GDM1 (cell line): ENCODE data around the gene KIF21B.

Source experiments
- DNase-seq: peaks from one replicate; lab custom pipeline; 2025; lab: John Stamatoyannopoulos, UW

KIF21B gene, protein sequence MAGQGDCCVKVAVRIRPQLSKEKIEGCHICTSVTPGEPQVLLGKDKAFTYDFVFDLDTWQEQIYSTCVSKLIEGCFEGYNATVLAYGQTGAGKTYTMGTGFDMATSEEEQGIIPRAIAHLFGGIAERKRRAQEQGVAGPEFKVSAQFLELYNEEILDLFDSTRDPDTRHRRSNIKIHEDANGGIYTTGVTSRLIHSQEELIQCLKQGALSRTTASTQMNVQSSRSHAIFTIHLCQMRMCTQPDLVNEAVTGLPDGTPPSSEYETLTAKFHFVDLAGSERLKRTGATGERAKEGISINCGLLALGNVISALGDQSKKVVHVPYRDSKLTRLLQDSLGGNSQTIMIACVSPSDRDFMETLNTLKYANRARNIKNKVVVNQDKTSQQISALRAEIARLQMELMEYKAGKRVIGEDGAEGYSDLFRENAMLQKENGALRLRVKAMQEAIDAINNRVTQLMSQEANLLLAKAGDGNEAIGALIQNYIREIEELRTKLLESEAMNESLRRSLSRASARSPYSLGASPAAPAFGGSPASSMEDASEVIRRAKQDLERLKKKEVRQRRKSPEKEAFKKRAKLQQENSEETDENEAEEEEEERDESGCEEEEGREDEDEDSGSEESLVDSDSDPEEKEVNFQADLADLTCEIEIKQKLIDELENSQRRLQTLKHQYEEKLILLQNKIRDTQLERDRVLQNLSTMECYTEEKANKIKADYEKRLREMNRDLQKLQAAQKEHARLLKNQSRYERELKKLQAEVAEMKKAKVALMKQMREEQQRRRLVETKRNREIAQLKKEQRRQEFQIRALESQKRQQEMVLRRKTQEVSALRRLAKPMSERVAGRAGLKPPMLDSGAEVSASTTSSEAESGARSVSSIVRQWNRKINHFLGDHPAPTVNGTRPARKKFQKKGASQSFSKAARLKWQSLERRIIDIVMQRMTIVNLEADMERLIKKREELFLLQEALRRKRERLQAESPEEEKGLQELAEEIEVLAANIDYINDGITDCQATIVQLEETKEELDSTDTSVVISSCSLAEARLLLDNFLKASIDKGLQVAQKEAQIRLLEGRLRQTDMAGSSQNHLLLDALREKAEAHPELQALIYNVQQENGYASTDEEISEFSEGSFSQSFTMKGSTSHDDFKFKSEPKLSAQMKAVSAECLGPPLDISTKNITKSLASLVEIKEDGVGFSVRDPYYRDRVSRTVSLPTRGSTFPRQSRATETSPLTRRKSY (N-terminal part only)

GRCh38 chr1:201023517-201023902, at the start of gene KIF21B:
KIF21B (minus strand) TSS chr1:201023714; CDS start chr1:201023383, 331 bp downstream.
- DNase-seq, result peak; percentile 77

DNA sequence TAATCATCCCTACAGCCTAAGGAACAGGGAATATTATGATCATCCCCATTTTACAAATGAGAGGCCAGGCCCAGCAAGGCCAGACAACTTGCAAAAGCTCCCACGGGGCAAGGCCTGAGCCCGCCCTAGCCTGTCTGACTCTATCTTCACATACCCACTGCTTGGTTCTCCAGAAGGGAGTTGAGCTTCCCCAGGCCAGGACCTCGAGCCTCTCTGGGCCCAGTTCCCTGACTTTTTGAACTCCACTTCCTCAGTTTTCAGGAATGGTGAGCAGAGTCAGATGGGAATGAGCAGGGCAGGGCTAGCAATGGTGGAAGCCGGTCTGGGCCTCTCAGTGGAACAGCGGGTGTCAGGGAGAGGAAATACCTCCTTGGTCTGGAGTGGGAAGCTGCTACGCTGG, 49.4 kb upstream of the KIF21B start:
- DNase-seq, result no peak

- no peak for DNase-seq
Measured at GRCh38 chr1:201072149-201072548, 48.6 kb upstream of the KIF21B start.

DNA sequence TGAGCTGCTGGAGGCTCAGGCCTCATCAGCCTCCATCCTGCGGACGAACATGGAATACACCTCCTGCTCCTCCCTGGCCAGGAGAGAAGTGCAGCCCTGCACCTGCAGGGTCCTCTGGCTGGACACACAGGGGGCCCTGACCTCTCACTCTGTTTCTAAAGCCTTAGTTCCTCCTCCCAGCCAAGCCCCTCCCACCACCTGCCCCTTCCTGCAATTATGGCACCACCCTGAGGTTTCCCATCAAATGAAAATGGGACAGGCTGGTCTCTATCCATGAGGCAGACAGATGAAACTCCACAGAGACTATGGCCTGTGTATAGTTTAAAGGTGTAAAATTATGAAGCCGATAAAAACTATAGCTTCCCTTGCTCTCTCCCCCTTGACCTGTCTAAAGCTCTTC, 46.1 kb upstream of the KIF21B start:
- DNase-seq, result no peak

DNA sequence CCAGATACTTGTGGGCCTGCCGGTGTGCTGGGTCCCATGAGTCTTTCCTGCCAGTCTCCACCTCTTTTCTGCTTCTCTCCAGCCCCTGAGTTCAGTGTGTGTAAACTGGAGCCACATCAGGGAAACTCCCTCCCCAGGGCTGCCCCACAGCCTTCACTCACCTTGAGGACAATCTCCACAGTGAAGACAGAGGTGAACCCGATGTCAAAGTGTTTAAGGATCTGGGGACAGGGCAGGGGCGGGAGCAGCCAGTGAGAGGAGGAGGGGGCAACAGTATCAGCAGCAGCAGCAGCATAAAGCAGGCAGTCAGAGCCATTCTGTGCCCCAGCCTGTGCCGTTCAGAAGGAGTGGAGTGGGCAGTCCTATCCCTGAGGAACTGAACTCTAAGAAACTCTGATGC, 45.5 kb upstream of the KIF21B start:
- DNase-seq, result no peak

DNA sequence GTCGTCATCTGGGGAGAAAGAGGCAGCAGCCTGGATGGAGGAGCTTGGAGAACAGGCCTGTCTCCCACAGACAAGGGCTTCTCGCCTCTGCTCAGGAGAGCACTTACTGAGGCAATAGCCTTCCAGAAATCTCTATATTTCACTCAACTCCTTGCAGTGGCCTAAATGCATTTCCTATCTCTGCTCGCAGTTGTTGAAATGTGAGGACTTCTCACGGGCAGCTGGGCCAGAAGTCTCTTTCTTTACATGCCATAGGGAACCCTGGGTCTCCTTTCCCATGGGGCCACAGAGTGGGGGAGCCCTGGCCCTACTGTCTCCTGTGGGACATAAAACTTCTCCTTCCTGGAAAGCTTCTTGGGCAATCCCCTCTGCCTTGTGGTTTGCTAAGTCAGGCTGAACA, 43.5 kb upstream of the KIF21B start:
- no peak for DNase-seq

DNA sequence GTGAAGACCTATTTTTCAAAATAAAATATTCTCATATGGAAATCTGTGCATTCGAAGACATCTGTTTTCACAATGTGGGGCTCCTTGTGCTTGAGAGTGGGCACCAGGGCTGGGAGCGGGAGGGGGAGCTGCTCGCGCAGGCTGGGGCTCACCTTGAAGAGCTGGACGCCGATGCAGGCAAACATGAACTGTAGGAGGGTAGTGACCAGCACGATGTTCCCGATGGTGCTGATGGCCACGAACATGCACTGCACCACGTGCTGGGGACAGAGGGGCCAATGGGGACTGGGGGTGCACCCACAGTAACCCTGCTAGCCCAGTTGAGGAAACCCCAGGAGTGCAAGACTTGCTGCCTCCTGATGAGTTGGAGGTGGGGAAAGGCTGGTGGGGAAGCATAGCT, 42.2 kb upstream of the KIF21B start:
- DNase-seq, result no peak

DNA sequence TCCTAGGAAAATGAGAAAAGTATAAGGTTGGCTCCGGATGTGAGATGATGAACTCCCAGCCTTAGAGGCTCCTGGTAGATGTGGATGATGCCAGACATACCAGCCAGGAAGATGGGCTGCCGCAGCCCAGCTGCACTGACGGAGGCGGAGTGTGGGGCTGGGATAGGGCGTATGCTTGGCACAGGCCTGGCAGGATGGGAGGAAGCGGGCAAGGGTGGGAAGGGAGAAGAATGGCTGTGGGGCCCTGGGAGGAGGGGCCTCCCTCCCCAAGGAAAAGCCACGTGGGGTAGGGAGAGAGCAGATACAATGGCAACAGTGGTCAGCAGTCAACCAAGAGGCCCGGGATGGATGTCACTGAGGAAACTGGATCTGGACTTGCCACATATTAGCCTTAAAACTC, 41.3 kb upstream of the KIF21B start:
- no peak for DNase-seq

DNA sequence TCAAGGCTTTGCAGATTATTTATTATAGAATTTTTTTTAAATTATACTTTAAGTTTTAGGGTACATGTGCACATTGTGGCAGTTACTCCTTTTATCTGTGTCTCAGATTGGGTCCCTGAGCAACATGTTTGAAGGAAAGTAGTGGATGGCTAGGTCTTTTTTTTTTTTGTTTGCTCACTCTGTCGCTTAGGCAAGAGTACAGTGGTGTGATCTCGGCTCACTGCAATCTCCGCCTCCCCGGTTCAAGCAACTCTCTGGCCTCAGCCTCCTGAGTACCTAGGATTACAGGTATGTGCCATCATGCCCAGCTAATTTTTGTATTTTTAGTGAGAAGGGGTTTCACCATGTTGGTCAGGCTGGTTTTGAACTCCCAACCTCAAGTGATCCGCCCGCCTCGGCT, 39.6 kb upstream of the KIF21B start:
- no peak for DNase-seq

DNA sequence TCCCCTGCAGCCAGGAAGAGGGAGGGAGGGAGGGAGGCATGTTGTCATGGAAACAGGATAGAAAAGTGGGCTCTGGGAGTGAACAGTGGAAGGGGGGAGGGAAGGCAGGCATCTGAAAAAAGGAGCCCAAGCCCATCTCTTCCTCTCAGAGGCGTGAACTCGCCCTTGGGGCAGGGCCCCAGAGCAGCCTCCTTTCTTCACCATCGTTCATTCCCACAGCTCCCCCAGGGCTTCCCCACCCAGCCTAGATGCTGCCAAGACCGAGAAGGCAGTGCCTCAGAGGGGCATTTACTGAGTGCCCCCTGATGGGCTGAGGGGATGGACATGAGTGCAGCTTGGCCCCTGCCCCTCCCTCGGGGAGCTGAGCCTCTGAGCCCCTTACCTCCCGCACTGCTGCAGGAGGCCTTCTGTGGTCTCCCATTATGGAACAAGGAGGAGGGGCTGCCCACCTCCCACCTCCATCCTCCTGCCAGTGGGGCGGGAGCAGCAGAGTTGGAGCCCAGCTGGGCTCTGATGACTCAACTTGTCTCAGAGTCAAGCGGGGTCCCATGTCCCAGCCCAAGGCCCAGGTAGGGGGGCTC, 39.1 kb upstream of the KIF21B start:
- no peak for DNase-seq

DNA sequence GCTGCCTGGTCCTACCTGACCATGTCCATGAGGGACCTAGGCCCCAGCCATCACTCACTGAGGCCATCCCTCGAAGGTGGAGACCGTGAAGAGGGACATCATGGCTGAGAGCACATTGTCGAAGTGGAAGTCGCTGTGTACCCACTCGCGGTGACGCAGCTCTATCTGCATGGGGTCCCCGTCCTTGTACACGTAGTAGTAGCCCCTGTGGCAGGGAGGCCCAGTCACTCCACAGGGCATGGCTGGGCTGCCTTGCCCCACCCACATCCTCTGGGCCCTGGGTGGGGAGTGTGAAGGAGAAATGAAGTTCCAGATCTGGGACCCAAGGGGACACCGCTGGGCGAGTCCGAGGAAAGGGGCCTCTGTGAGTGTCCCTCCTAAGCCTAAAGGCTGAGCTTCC, 38.4 kb upstream of the KIF21B start:
- no peak for DNase-seq

DNA sequence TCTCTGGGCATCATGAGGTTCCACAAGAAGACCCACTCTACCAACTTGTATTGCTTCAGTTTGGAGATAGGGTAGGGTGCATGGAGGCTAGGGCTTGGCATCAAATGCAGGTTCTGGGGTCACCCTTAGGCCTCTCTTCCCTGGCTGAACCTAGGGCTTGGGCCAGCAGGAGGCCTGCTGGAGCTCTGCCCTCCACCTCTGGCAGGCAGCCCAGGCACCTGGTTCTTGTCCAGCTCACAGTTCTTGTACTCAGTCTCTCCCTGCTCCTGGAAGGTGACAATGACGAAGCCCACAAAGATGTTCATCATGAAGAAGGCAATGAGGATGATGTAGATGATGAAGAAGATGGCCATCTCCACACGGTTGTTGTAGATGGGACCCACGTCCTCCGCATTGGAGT, 37.5 kb upstream of the KIF21B start:
- DNase-seq, result no peak

GRCh38 chr1:201060586-201060985, 37.1 kb upstream of the KIF21B start:
- no peak for DNase-seq

GRCh38 chr1:201059871-201060555, 36.5 kb upstream of the KIF21B start:
- DNase-seq, result no peak

- no peak for DNase-seq
Measured at GRCh38 chr1:201059401-201059800, 35.9 kb upstream of the KIF21B start.

DNA sequence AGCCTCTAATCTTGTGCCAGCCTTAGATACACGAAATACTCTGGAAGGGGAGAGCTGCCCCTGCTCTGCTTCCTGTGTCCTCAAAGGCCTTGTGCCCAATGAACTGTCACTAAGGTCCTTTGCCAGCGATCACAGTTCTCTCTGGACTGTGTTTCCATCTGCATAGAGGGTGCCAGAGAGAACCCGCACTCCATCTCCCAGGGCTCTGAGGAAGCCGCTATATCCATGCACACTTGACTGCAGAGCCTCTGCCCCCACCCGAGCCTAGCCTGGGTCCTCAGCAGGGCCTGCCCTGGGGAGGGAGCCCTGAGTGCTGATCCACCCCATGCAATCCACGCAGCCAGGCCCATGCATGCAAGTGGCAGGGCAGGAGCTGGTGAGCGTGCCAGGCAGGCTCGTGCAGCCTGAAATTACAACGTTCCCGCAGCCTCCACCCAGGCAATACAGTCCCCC, 30.6 kb upstream of the KIF21B start:
- no peak for DNase-seq

DNA sequence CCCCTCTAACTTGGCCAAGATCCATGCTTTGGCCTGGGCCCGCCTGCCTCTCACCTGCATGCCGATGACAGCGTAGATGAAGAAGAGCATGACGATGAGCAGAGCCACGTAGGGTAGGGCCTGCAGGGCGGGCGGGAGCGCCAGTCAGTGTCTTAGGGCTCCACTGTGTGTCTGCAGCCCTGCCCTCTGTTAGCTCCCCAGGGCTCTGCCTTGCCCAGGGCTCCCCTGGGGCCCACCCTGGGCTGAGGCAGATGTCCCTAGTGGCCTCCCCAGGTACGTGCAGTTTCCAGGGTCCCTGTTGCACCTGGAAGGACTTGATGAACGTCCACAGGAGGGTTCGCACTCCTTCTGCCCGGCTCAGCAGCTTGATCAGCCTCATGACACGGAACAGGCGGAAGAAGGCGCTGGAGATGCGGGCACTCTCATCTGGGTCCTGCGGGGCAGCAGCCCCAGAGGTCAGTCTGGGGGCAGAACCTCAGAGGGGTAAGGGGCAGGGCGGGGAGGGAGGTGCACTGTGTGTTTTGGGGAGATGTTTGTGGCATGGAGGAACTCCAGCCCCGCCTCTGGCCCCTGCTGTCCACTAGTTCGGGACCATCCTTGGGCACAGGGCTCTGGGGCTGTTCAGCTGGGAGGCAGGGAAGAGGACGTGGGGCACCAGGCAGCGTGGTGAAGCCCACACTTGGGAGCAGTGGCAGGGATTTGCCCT, 29.8 kb upstream of the KIF21B start:
- DNase-seq, result no peak

DNA sequence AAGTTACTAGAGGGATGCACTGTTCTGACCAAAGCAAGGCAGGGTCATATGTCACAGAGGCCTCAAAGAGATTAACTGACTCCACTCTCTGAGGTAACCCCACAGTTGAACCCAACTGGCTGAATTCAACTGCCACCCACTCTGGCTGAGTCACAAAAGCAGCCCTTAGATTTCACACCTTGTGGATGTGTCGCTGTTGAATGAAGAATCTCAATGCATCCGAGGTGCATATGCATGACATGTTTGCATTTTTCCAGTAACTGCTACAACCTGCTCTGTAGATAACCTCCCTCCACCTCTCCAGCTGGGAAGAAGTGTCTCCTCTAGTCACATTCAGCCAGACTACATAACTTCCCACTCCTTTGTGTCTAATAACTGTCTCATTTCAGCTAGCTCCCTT, 27.9 kb upstream of the KIF21B start:
- no peak for DNase-seq

- DNase-seq, result no peak
Measured at GRCh38 chr1:201050515-201051277, 27.2 kb upstream of the KIF21B start.

DNA sequence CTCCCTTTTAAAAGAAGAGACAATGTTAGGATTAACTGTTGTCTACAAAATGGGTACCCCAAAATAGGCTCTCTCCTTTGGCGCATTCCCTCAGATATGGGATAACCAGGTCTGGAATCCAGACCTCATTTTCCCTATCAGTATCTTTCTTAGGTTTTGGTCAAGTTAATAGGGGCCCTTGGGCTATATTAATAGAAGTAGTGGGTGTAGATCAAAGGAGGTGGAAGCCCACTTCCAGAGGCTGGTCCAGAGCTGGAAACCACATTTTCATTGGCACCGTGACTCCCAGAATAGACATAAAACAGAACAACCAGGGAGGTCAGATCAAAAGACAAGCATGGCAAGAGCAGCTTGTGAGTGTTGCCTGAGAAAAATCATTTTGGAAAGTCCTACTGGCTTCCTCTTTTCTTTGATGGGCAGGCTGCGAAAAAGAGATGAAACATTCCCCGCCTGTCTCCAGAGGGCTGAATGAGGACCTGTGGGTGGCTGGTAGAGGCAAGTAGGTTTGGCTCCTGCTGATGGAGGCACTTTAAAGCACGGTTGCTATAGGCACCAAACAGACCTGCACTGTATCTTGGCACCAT, 25.8 kb upstream of the KIF21B start:
- no peak for DNase-seq
